OCI-LY3 (cell line): ENCODE measurements around the gene ETV3L.

ENCODE experiments used
- H2AFZ ChIP-seq: fragments of 200-600, 300-600 bp; shearing (Covaris generic); 2 replicates; pipeline ENCODE4 v1.6.0; 2014; ENCODE audit warnings: antibody characterized with exemption, low read depth, low read length
- H3K27ac ChIP-seq: fragments of 200-600, 300-600 bp; sonication (generic); 2 replicates; pipeline ENCODE4 v1.5.1; 2014; ENCODE audit warnings: mild to moderate bottlenecking, low read length, moderate library complexity, mixed read lengths
- H3K27me3 ChIP-seq: fragments of 200-600, 300-600 bp; sonication (generic); 2 replicates; pipeline ENCODE4 v1.6.1; 2014; ENCODE audit warnings: low read depth, low read length, mixed read lengths
- H3K36me3 ChIP-seq: fragments of 200-600, 300-600 bp; sonication (generic); replicated peaks from 2 replicates; pipeline ENCODE3; 2014; ENCODE audit warnings: low read depth, low read length, mixed read lengths
- H3K4me1 ChIP-seq: fragments of 300-600, 200-600 bp; sonication (generic); 2 replicates; pipeline ENCODE4 v1.6.1; 2014; ENCODE audit warnings: low read length, mixed read lengths
- H3K4me2 ChIP-seq: fragments of 200-600, 300-600 bp; sonication (generic); 2 replicates; pipeline ENCODE4 v1.6.1; 2014; ENCODE audit warnings: low read length, mixed read lengths
- H3K4me3 ChIP-seq: fragments of 300-600, 200-600 bp; sonication (generic); 2 replicates; pipeline ENCODE4 v1.5.1; 2014; ENCODE audit warnings: antibody characterized with exemption, mild to moderate bottlenecking, low read length, moderate library complexity
- H3K79me2 ChIP-seq: fragments of 300-600, 200-600 bp; shearing (Covaris generic); 2 replicates; pipeline ENCODE4 v1.6.1; 2014; ENCODE audit warnings: mild to moderate bottlenecking, low read length, mixed read lengths
- H3K9ac ChIP-seq: fragments of 300-600, 200-600 bp; shearing (Covaris generic); 2 replicates; pipeline ENCODE4 v1.6.0; 2014; ENCODE audit warnings: mild to moderate bottlenecking, low read length, moderate library complexity
- H3K9me3 ChIP-seq: fragments of 200-600, 300-600 bp; shearing (Covaris generic); 2 replicates; pipeline ENCODE4 v1.6.1; 2014; ENCODE audit warnings: low read length, mixed read lengths; ENCODE audit not compliant: insufficient read depth
- H4K20me1 ChIP-seq: fragments of 200-600, 300-600 bp; sonication (generic); 2 replicates; pipeline ENCODE4 v1.6.1; 2016; ENCODE audit warnings: low read length, mixed read lengths; ENCODE audit not compliant: insufficient read depth
- CTCF ChIP-seq: fragments of 200-600, 300-600 bp; sonication (generic); IDR thresholded peaks from 2 replicates; pipeline ENCODE4 v1.5.1; 2014; ENCODE audit warnings: antibody characterized with exemption, low read length, low read depth
- EZH2phosphoT487 ChIP-seq: fragments of 200-600 bp; shearing (Covaris generic); IDR thresholded peaks from 2 replicates; pipeline ENCODE4 v1.6.1; 2018; ENCODE audit warnings: antibody characterized with exemption, mixed run types, low read depth

ETV3L gene

GRCh38 chr1:157115429-157115838, 15.8 kb upstream of the ETV3L start:
- Histone ChIP-seq H3K27ac (peak overlapping the region; percentile 90), H3K27me3 (no peaks in the 10 kb centered on the region), H3K4me1 (peaks cover 76% of the 10 kb centered on the region), H3K36me3 (no peaks in the 10 kb centered on the region), H3K4me3 (no peak overlapping the region), H3K4me2 (peak overlapping the region; percentile 68), H4K20me1 (no peaks in the 10 kb centered on the region), H3K9ac (peak overlapping the region; percentile 67; the same call in 1 of the 2 replicates), H3K79me2 (no peaks in the 10 kb centered on the region), H2AFZ (no peak overlapping the region), H3K9me3 (no peaks in the 10 kb centered on the region)
- TF ChIP-seq EZH2phosphoT487 = no peak
- TF ChIP-seq CTCF = no peak

- Histone ChIP-seq H3K27ac (peak overlapping the region; percentile 9), H3K4me2 (no peak overlapping the region), H3K4me1 (peaks cover 77% of the 10 kb centered on the region), H4K20me1 (no peaks in the 10 kb centered on the region), H3K4me3 (no peak overlapping the region), H2AFZ (no peak overlapping the region), H3K27me3 (no peaks in the 10 kb centered on the region), H3K9me3 (no peaks in the 10 kb centered on the region), H3K36me3 (no peaks in the 10 kb centered on the region), H3K9ac (no peak overlapping the region), H3K79me2 (no peaks in the 10 kb centered on the region)
- TF ChIP-seq EZH2phosphoT487 (no peak), CTCF (no peak)
These were observed 14.8 kb upstream of the ETV3L start for GRCh38 chr1:157114183-157115121.

- Histone ChIP-seq H3K4me1 (peaks cover 79% of the 10 kb centered on the region), H3K79me2 (no peaks in the 10 kb centered on the region), H3K27ac (no peak overlapping the region), H4K20me1 (no peaks in the 10 kb centered on the region), H3K27me3 (no peaks in the 10 kb centered on the region), H3K4me3 (no peak overlapping the region), H3K9ac (no peak overlapping the region), H3K4me2 (no peak overlapping the region), H3K36me3 (no peaks in the 10 kb centered on the region), H3K9me3 (no peaks in the 10 kb centered on the region), H2AFZ (no peak overlapping the region)
- TF ChIP-seq EZH2phosphoT487 (no peak), CTCF (no peak)
These were observed 14.0 kb upstream of the ETV3L start for GRCh38 chr1:157113631-157114030.

- Histone ChIP-seq H3K9me3 (no peaks in the 10 kb centered on the region), H3K36me3 (no peaks in the 10 kb centered on the region), H3K79me2 (no peaks in the 10 kb centered on the region), H3K27ac (no peak overlapping the region), H3K9ac (no peak overlapping the region), H2AFZ (no peak overlapping the region), H3K27me3 (no peaks in the 10 kb centered on the region), H3K4me2 (no peak overlapping the region), H3K4me3 (no peak overlapping the region), H3K4me1 (peaks cover 79% of the 10 kb centered on the region), H4K20me1 (no peaks in the 10 kb centered on the region)
- TF ChIP-seq EZH2phosphoT487 (no peak), CTCF (no peak)
These were observed 13.5 kb upstream of the ETV3L start for GRCh38 chr1:157113106-157113505.
